ENCODE data around the gene PTEN. TPM values are rescaled to one million over a fixed set of nuclear protein-coding genes. Genes with fewer than 3 reads are reported as not detected.
"Not testable (repeated sequence)": the region's sequence is repeated elsewhere in the genome, so short reads cannot be mapped to it uniquely, and the experiment has no call there.

The PTEN gene
- total RNA-seq, 4 donors from 2014 or later = 69.1 to 141 (median 91.8) TPM

- TF ChIP-seq POLR2A (IDR thresholded peaks at IDR 0.05) (no peak), EP300 (IDR thresholded peaks at IDR 0.05) (no peak), POLR2AphosphoS5 (IDR thresholded peaks at IDR 0.05) (no peak), CTCF (IDR thresholded peaks at IDR 0.05) (no peak)
- 22% methylated on average over 29 of the region's 29 CpGs for WGBS
- no peaks in the 10 kb centered on the region for H3K9me3 ChIP-seq
- no peaks in the 10 kb centered on the region for H3K27me3 ChIP-seq
- peak overlapping the region; percentile 87 for H3K27ac ChIP-seq
- H3K36me3 ChIP-seq = no peaks in the 10 kb centered on the region
- peaks cover 24% of the 10 kb centered on the region for H3K4me1 ChIP-seq
- DNase-seq (ENCODE audit: low spot score in 2 of 2) = peak; percentile 59 to 68
- H3K4me3 ChIP-seq = peak overlapping the region; percentile 89
Observed at GRCh38 chr10:87818505-87819288, 44.7 kb upstream of the PTEN start.

- no peaks in the 10 kb centered on the region for H3K27me3 ChIP-seq
- no peak for DNase-seq (ENCODE audit: low spot score in 2 of 2)
- peaks cover 24% of the 10 kb centered on the region for H3K4me1 ChIP-seq
- no peak overlapping the region for H3K4me3 ChIP-seq
- 93% methylated on average over 6 of the region's 6 CpGs for WGBS
- H3K9me3 ChIP-seq = no peaks in the 10 kb centered on the region
- H3K27ac ChIP-seq = no peak overlapping the region
- H3K36me3 ChIP-seq = no peaks in the 10 kb centered on the region
- TF ChIP-seq POLR2A (IDR thresholded peaks at IDR 0.05) = no peak
- TF ChIP-seq POLR2AphosphoS5 (IDR thresholded peaks at IDR 0.05) = no peak
- TF ChIP-seq EP300 (IDR thresholded peaks at IDR 0.05) = no peak
- no peak for TF ChIP-seq CTCF (IDR thresholded peaks at IDR 0.05)
Observed at GRCh38 chr10:87819289-87819585, 44.2 kb upstream of the PTEN start.

- H3K36me3 ChIP-seq = no peaks in the 10 kb centered on the region
- H3K27me3 ChIP-seq = no peaks in the 10 kb centered on the region
- no peak overlapping the region for H3K4me3 ChIP-seq
- H3K4me1 ChIP-seq = no peaks in the 10 kb centered on the region
- TF ChIP-seq POLR2A (IDR thresholded peaks at IDR 0.05) (no peak), EP300 (IDR thresholded peaks at IDR 0.05) (no peak)
- H3K9me3 ChIP-seq = no peaks in the 10 kb centered on the region
- DNase-seq (ENCODE audit: low spot score in 2 of 2) = no peak
- H3K27ac ChIP-seq = no peak overlapping the region
Observed at GRCh38 chr10:87826653-87827052, 36.8 kb upstream of the PTEN start.

GRCh38 chr10:87827681-87828080, 35.7 kb upstream of the PTEN start:
- DNase-seq (ENCODE audit: low spot score in 2 of 2) = no peak
- Histone ChIP-seq H3K4me3 (no peak overlapping the region), H3K27me3 (no peaks in the 10 kb centered on the region), H3K4me1 (no peaks in the 10 kb centered on the region), H3K9me3 (no peaks in the 10 kb centered on the region), H3K27ac (no peak overlapping the region), H3K36me3 (no peaks in the 10 kb centered on the region)
- TF ChIP-seq POLR2AphosphoS5 (IDR thresholded peaks at IDR 0.05) (no peak), CTCF (IDR thresholded peaks at IDR 0.05) (no peak), EP300 (IDR thresholded peaks at IDR 0.05) (no peak)
- WGBS = 90% methylated on average over 2 of the region's 2 CpGs

- not testable (repeated sequence) for H3K9me3 ChIP-seq; DNase-seq (ENCODE audit: low spot score in 2 of 2)
Observed at GRCh38 chr10:87829051-87829450, 34.4 kb upstream of the PTEN start.

GRCh38 chr10:87829986-87830729, 33.3 kb upstream of the PTEN start:
- DNase-seq (ENCODE audit: low spot score in 2 of 2) = no peak
- Histone ChIP-seq H3K4me1 (no peaks in the 10 kb centered on the region), H3K27ac (no peak overlapping the region)

More at GRCh38 chr10:87829051-87829450, 34.4 kb upstream of the PTEN start:
- 97% methylated on average over 4 of the region's 4 CpGs for WGBS
- H3K27me3 ChIP-seq, H3K27ac ChIP-seq, H3K4me3 ChIP-seq, H3K36me3 ChIP-seq, H3K4me1 ChIP-seq: not testable (repeated sequence)

More at GRCh38 chr10:87829986-87830729, 33.3 kb upstream of the PTEN start:
- TF ChIP-seq CTCF (IDR thresholded peaks at IDR 0.05) (no peak), POLR2A (IDR thresholded peaks at IDR 0.05) (no peak), POLR2AphosphoS5 (IDR thresholded peaks at IDR 0.05) (no peak), EP300 (IDR thresholded peaks at IDR 0.05) (no peak)
- Histone ChIP-seq H3K9me3 (no peaks in the 10 kb centered on the region), H3K36me3 (no peaks in the 10 kb centered on the region), H3K4me3 (no peak overlapping the region), H3K27me3 (no peaks in the 10 kb centered on the region)
